Sigmoid colon (tissue), 7 donors: Measurements from ENCODE around the gene VILL. TPM values are rescaled to one million over a fixed set of nuclear protein-coding genes. Genes with fewer than 3 reads are reported as not detected.

Source experiments
- DNase-seq: peaks from one replicate; pipeline ENCODE4 v3.0.0-alpha.2; 2019
- H3K27ac ChIP-seq, 4 donors: fragments of 200-600 bp; sonication (generic); one replicate each; pipeline ENCODE4 v1.5.1; 2016 to 2019; ENCODE audit warnings: mild to moderate bottlenecking in 1 of 4
- H3K27me3 ChIP-seq, 3 donors: fragments of 200-600 bp; sonication (generic); one replicate each; pipeline ENCODE4 v1.5.1; 2019; ENCODE audit warnings: mild to moderate bottlenecking in 1 of 3
- H3K36me3 ChIP-seq, 4 donors: fragments of 200-600 bp; sonication (generic); one replicate each; pipeline ENCODE4 v1.5.1; 2016 to 2019
- H3K4me1 ChIP-seq, 4 donors: fragments of 200-600 bp; sonication (generic); one replicate each; pipeline ENCODE4 v1.5.1; 2017 to 2019
- H3K4me3 ChIP-seq, 4 donors: fragments of 200-600 bp; sonication (generic); one replicate each; pipeline ENCODE4 v1.5.1; 2017 to 2019; ENCODE audit warnings: mild to moderate bottlenecking in 2 of 4, moderate library complexity in 1 of 4
- H3K9me3 ChIP-seq, 4 donors: fragments of 200-600 bp in 3 of 4; sonication (generic) in 3 of 4; one replicate each; pipeline versions ENCODE4 v1.5.1 to v1.6.1; 2013 to 2019
- CTCF ChIP-seq, 4 experiments: fragments of 450-650 bp in 3 of 4; fragments of 200-600 bp in 1 of 4; IDR thresholded peaks; one replicate each; pipeline ENCODE4 v1.5.1; 2016 to 2019; ENCODE audit warnings: antibody characterized with exemption in 4 of 4, mild to moderate bottlenecking in 3 of 4, moderate library complexity in 2 of 4
- EP300 ChIP-seq, 4 donors: sonication (generic); formaldehyde crosslinking; IDR thresholded peaks; one replicate each; pipeline ENCODE4 v1.6.1; 2017; ENCODE audit warnings: antibody characterized with exemption in 4 of 4
- POLR2A ChIP-seq, 2 donors: fragments of 450-650 bp; IDR thresholded peaks; one replicate each; pipeline ENCODE4 v1.6.1; 2016; ENCODE audit warnings: antibody characterized with exemption in 2 of 2, mild to moderate bottlenecking in 2 of 2, moderate library complexity in 2 of 2
- POLR2AphosphoS5 ChIP-seq, 4 donors: sonication (generic); formaldehyde crosslinking; IDR thresholded peaks; one replicate each; pipeline ENCODE4 v1.6.1; 2017; ENCODE audit warnings: antibody characterized with exemption in 4 of 4
- WGBS, 2 donors: extraction: QIAGEN DNeasy Blood & Tissue Kit; methylation state at CpG; one replicate each; pipeline ENCODE4 v1.1.7; 2013; 5-methylcytosine and 5-hydroxymethylcytosine counted together
- intact Hi-C: fragments of 100-400 bp; cut with DNase I; formaldehyde crosslinking; loops from one replicate; pipeline ENCODE4 v1.15.1; 2023
- polyA plus RNA-seq, 3 donors: library from polyadenylated mRNA; stranded (reverse); fragments of 200-250 nt; gene quantifications; one replicate each; pipeline ENCODE4 v1.2.3, GENCODE V29; 2013
- total RNA-seq, 4 donors: library from RNA; depleted of rRNA; stranded (reverse); fragments of >200 nt; gene quantifications; one replicate each; pipeline ENCODE4 v1.1.0, GENCODE V29; 2016
- donor health status: healthy with polysubstance abuse.
- donor health status: Bipolar disorder and iron deficiency.
- donor health status: healthy.

VILL gene
- total and polyA plus RNA-seq, 7 donors: 5.3 to 175 (median 8.3) TPM

GRCh38 chr3:37997791-37998370 lies 7.3 kb downstream of the VILL start:
- Histone ChIP-seq H3K36me3 (peaks cover 0 to 13% (median 0%) of the 10 kb centered on the region in 4 donors), H3K4me1 (peaks cover 0 to 41% (median 28%) of the 10 kb centered on the region in 4 donors), H3K9me3 (no peaks in the 10 kb centered on the region), H3K27ac (peak overlapping the region; percentile 84 to 93 (median 90)), H3K4me3 (no peak overlapping the region), H3K27me3 (no peaks in the 10 kb centered on the region)
- WGBS, 2 donors: 76 to 88% methylated on average over 6 of the region's 6 CpGs
- TF ChIP-seq CTCF (IDR thresholded peaks at IDR 0.05) (no peak), EP300 (IDR thresholded peaks at IDR 0.05) (no peak), POLR2A (IDR thresholded peaks at IDR 0.05) (no peak), POLR2AphosphoS5 (IDR thresholded peaks at IDR 0.05) (no peak)
- DNase-seq: peak; percentile 76
- intact Hi-C loops: no loop called here

GRCh38 chr3:37999836-38000235 lies 9.2 kb downstream of the VILL start:
- peak; percentile 55 for DNase-seq

GRCh38 chr3:38000242-38000916 lies 9.8 kb downstream of the VILL start:
- Histone ChIP-seq H3K4me3 (no peak overlapping the region), H3K4me1 (peaks cover 0 to 35% (median 18%) of the 10 kb centered on the region in 4 donors), H3K9me3 (no peaks in the 10 kb centered on the region), H3K36me3 (peaks cover 0 to 13% (median 0%) of the 10 kb centered on the region in 4 donors), H3K27me3 (no peaks in the 10 kb centered on the region), H3K27ac (no peak overlapping the region)
- intact Hi-C loops: no loop called here
- DNase-seq: peak; percentile 57
- WGBS, 2 donors: 94 to 95% methylated on average over 6 of the region's 6 CpGs
- TF ChIP-seq POLR2A (IDR thresholded peaks at IDR 0.05): no peak
- TF ChIP-seq CTCF (IDR thresholded peaks at IDR 0.05): no peak
- TF ChIP-seq EP300 (IDR thresholded peaks at IDR 0.05): no peak
- TF ChIP-seq POLR2AphosphoS5 (IDR thresholded peaks at IDR 0.05): no peak

More at GRCh38 chr3:37999836-38000235, 9.2 kb downstream of the VILL start:
- no peak overlapping the region for H3K27ac ChIP-seq
- no peaks in the 10 kb centered on the region for H3K9me3 ChIP-seq
- no peaks in the 10 kb centered on the region for H3K27me3 ChIP-seq
- intact Hi-C loops: no loop called here
- 90 to 95% methylated on average over 6 of the region's 6 CpGs for WGBS, 2 donors
- H3K4me3 ChIP-seq: no peak overlapping the region
- TF ChIP-seq POLR2AphosphoS5 (IDR thresholded peaks at IDR 0.05): no peak
- no peak for TF ChIP-seq CTCF (IDR thresholded peaks at IDR 0.05)
- no peak for TF ChIP-seq EP300 (IDR thresholded peaks at IDR 0.05)
- TF ChIP-seq POLR2A (IDR thresholded peaks at IDR 0.05): no peak
- peaks cover 0 to 13% (median 0%) of the 10 kb centered on the region in 4 donors for H3K36me3 ChIP-seq
- H3K4me1 ChIP-seq: peaks cover 0 to 39% (median 18%) of the 10 kb centered on the region in 4 donors

- Histone ChIP-seq H3K4me1 (peaks cover 0 to 35% (median 18%) of the 10 kb centered on the region in 4 donors), H3K9me3 (no peaks in the 10 kb centered on the region), H3K36me3 (peaks cover 0 to 18% (median under 1%) of the 10 kb centered on the region in 4 donors), H3K27me3 (no peaks in the 10 kb centered on the region), H3K27ac (no peak overlapping the region), H3K4me3 (no peak overlapping the region)
- DNase-seq: peak; percentile 64
- intact Hi-C loops: no loop called here
- no peak for TF ChIP-seq CTCF (IDR thresholded peaks at IDR 0.05)
- no peak for TF ChIP-seq POLR2AphosphoS5 (IDR thresholded peaks at IDR 0.05)
- no peak for TF ChIP-seq POLR2A (IDR thresholded peaks at IDR 0.05)
- no peak for TF ChIP-seq EP300 (IDR thresholded peaks at IDR 0.05)
- 96 to 98% methylated on average over 6 of the region's 6 CpGs for WGBS, 2 donors
Measured at GRCh38 chr3:38000965-38001455, 10.4 kb downstream of the VILL start.
